Measurements from ENCODE around the gene KRT24.
"Not testable (repeated sequence)": the region's sequence is repeated elsewhere in the genome, so short reads cannot be mapped to it uniquely, and the experiment has no call there.

Gene KRT24

GRCh38 chr17:40703652-40704051 lies at the start of gene KRT24:
Gene KRT24, minus strand, starts transcription at chr17:40703752. Its CDS starts 59 bp downstream, at chr17:40703693.
- no peak for DNase-seq

GRCh38 chr17:40751065-40751464 lies 47.5 kb upstream of the KRT24 start:
- no peak for DNase-seq

- no peak for DNase-seq
Measured at GRCh38 chr17:40750391-40750790, 46.8 kb upstream of the KRT24 start.

DNA sequence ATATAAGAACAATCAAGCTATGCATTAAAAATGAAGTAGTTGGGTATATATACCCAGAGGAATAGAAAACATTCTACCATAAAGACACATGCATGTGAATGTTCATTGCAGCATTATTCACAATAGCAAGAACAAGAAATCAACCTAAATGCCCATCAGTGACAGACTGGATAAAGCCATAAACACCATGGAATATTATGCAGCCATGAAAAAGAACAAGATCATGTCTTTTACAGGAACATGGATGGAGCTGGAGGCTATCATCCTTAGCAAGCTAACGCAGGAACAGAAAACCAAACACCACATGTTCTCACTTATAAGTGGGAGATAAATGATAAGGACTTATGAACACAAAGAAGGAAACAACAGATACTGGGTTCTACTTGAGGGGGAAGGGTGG lies 45.1 kb upstream of the KRT24 start:
- DNase-seq = not testable (repeated sequence)

DNA sequence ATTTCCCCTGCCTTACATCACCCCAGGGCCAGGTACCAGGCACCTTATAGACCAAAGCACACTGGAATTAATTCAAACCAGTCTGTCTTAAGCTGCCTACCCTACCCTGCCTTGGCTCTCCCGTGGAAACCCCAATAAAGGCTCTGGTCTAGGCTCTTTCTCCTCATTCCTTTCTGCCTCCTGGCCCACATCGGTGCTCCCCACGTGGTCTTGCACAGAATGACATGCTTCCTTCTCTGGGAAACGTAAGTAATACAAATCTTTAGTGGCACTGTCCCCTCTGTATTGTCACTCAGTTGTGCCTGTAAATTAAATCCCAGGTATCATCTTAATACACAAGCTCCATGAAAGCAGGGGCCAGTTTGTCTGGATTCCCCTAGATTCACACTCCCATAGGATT lies 35.0 kb upstream of the KRT24 start:
- DNase-seq = no peak

- DNase-seq = no peak
Measured at GRCh38 chr17:40735016-40735415, 31.5 kb upstream of the KRT24 start.

DNA sequence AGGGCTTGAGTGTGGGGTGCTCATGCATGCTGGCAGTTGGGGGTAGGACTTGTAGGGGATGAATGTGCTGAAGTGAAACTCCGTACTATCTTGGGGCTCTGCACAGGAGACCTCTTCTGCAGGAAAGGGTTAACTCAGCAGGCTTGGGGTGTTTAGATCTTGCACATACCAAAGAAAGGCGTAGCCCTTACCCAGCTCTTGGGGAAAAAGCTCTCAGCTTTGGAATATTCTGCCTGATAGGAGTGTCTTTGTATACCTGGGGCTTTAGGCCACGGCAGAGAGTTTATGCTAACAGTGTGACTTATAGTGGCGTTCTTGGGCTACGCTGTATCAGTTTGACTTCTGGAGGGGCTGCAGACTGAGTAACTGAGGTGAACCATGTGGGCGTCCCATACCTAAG lies 30.5 kb upstream of the KRT24 start:
- DNase-seq = no peak

DNA sequence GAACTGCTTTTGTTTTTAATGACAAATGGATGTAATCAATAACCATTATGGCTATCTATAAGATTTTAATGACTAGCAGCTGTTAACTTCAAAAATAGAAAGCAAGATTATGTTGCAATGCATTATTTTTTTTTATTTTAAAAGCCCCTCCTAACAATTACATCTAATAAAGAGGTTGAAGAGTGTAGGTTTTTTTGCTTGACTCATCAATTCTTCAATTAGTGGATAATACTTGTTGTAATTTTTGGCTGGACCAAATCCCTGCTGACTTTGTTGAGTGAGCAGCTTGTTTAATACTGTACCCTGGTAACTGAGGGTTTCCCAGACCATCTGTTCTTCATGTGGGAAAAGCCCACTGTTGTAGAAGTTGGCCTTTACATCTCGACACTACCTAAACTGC lies 27.4 kb upstream of the KRT24 start:
- no peak for DNase-seq

DNA sequence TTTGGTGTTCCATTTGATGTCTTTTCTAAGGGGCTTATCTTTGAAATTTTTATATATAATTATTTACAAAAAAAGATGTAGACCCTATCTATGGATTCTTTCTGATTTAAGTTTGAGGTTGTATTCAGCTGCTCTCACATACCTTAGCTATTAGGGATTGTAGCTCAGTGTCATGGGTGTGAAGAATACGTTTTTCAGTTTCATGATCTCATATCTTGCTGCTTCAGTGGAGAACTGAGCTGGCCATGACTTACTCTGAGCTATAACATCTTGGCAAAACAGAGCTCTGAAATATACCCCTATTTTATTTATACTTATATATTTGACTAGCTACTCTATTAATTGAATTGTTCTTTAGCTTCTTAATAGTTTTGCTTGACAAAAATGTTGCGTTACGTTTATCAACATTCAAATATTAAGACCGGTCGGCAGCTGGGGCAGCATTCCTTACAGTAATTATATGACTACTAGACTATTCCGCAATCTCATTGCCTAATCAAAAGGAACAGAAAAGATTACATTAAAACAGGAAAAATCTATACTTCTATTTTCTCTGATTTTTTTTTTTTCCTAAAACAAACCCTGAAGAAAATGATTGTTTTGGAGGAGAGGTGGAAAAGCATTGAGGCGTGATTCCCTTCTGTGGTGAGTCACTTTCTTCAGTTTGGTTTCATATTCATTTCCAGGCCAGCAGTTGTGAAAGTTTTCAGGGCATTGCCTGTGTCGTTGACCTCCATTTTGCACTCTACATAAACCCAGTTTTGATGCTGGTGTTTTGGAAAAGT lies 24.1 kb upstream of the KRT24 start:
- DNase-seq = no peak

DNA sequence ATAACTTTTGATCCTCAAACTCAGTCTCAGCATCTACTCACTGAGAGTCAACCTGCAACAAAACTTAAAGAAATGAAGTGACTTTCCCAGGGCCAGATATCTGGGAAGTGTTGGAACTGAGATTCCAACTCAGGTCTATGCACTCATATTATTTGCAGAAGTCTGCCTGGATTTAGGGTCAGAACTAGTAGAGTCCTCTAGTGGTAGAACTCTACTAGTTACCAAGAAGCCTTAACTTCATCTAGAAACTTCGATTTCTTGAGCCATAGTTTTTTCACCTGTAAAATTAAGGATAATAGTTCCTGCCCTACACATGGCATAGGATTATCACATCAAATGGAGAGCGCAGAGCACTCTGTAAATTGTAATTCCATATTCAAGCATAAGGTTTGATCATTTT lies 23.4 kb upstream of the KRT24 start:
- no peak for DNase-seq

- no peak for DNase-seq
Measured at GRCh38 chr17:40724656-40725055, 21.1 kb upstream of the KRT24 start.

GRCh38 chr17:40722241-40722640 lies 18.7 kb upstream of the KRT24 start:
- DNase-seq = no peak

GRCh38 chr17:40720899-40721298 lies 17.3 kb upstream of the KRT24 start:
- no peak for DNase-seq

DNA sequence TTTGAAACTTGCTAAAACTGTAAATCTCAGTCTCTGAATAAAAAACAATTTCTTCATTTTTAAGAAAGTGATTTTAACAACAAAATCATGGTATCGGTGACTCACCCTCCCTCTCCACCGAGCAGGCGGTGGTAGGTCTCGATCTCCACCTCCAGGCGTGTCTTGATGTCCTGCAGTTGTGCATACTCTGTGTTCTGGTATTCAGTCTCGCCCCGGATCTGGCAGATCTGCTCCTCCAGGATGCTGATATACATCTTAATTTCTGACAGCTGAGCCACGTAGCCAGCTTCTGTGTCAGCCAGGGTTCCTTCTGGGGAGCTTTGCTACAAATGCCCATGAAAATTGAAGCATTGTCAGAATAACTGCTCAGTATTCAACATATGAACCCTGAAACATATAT lies 15.4 kb upstream of the KRT24 start:
- no peak for DNase-seq

DNA sequence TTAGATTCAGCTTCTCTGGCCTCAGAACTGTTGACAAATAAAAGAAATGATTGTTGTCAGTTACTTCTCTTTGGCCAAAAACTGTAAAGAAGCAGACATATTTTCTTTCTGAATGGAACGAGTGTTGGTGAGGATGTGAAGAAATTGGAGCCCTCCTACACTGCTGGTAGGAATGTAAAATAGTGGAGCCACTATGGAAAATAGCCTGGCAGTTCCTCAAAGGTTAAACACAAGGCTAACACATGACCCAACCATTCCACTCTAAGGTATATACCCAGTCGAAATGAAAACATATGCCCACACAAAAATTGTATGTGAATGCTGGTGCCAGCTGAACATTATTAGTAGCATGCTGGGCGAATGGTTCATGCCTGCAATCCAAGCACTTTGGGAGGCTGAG lies 14.2 kb upstream of the KRT24 start:
- DNase-seq = no peak

GRCh38 chr17:40714473-40714872 lies 10.9 kb upstream of the KRT24 start:
- DNase-seq = no peak

DNA sequence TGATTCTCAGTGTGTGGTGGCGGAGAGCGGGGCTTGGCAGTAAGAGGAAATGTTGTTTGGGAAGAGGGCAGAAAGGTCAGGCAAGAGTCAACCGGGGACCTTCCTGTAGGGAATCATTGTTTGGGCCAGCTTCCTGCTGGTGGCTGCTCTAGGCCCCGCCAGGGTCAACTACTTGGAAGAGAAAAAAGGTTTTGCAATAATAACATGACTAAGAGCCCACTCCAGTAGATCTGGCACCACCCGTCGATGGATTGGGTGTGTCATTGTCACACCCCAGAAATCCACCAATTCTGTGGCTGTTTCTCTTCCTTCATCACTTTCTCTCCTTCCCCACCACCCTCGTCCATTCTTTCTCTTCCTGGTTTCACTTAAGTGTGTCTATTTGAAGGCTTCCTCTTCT lies 4.2 kb upstream of the KRT24 start:
- DNase-seq = no peak

DNA sequence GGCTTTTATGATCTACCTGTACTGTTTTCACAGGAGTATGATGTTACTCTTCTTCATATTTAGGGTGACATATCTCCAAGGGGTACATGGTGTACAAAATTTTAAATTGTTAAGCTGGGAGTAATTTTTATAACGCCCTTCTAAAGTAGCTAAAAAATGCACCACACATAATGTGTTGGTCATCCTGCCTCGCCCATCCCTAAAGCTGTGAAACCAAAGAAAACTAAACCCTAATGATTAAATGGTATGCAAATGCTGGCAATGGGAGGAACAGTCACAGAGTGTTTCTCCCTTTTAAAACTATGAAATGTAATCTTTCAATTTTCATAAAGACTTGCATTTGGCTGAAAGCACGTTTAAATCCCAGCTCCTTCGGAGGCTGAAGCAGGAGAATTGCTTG lies 2.0 kb upstream of the KRT24 start:
- no peak for DNase-seq

- no peak for DNase-seq
Measured at GRCh38 chr17:40702271-40702670, 1.3 kb downstream of the KRT24 start.

DNA sequence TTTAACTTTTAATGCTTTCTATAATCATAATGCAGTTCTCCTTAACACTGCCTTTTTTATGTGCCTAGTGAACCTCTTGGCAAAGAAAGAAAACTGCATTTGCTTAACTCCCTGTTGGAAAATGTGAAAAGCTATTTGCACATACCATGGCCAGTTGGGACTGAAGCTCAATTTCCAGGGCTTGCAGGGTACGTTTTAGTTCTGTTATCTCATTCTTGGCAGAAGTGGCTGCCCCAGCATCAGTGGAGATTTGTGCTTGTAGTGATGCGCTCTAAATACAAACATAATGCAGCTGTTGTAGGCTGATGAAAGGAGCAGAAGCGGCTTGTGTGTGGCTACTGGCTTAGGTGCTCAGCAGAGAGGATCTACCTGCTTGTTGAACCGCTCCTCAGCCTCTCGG lies 3.7 kb downstream of the KRT24 start:
- no peak for DNase-seq

DNA sequence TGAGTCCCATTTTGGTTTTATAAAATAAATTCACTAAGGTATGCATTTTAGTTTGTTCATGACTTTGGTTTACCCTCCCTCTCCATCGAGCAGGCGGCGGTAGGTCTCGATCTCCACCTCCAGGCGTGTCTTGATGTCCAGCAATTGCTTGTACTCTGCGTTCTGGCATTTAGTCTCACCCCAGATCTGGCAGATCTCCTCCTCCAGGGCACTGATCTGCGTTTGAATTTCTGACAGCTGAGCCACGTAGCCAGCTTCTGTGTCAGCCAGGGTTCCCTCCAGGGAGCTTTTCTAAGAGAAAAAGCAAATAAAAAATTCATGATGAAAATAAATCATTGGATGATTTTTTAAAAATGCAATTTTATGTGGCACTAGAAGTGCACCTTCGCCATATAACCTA lies 4.2 kb downstream of the KRT24 start:
- no peak for DNase-seq

- no peak for DNase-seq
Measured at GRCh38 chr17:40697297-40697696, 6.3 kb downstream of the KRT24 start.

GRCh38 chr17:40696651-40697072 lies 6.9 kb downstream of the KRT24 start:
- DNase-seq = no peak

DNA sequence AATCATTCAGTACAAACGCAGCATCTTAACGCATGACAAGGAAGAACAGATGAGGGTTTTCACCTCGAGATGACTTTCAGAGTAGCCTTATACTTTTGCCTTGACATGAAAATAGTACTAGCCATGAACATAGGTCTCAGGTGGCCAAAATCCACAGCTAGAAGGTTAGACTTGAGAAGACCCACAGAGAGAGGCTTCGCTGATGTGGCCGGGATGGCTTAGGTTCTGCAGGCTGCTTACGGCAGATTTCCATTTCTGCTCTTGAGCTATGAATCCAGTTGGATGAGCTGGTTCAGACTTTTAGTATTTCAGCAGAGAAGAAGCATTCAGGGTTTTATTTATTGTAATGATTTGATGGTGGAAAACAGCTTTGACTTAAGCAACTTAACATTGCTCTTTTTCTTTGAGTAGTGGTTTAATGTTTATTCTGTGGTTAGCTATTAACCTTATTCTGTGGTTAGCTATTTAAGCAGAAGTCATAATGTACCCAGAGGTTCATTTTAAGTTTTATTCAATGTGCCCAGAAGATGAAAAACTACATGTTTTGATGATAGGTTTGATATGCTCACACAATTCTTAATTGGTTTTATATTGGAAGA lies 7.6 kb downstream of the KRT24 start:
- no peak for DNase-seq

DNA sequence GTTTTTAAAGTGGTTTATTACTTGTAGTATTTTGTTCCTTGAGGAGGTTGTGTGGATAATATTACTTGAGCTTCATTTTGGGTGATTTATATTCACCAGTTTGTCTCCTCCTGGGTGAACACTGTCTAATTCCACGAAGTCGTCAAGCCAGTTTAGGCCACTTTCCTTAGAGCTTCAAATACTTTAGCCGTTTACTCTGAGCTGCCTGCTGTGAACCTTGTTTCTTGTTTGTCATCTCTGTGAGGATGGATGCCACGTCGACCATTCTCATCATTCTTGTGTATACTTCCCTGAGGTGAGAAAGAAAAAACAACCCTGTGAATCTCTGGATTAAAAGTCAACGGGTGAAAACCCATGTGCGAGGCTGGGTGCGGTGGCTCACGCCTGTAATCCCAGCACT lies 9.0 kb downstream of the KRT24 start:
- DNase-seq = no peak
